ENCODE measurements around the gene GRAMD1B.

The GRAMD1B gene

DNA sequence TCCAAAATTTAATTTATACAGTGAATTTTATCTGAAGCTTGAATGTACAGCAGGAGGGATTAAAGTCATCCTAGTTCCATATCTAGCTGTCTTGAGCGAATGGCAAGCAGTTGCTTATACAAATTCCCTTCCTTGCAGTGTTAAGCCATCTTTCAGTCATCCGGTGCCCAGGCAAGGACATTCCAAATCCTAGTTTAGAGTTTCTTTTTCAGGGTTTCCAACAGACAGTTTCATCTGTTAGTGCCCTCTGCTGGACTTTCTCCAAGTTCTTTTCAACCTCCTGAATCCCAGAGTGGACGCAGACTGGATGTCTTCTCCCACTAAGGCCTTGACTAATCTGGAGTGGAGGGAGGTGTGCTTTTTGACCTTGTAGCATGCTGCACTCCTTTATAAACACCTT, 45.4 kb downstream of the GRAMD1B start:
- no peak for DNase-seq (ENCODE audit: low spot score)

DNA sequence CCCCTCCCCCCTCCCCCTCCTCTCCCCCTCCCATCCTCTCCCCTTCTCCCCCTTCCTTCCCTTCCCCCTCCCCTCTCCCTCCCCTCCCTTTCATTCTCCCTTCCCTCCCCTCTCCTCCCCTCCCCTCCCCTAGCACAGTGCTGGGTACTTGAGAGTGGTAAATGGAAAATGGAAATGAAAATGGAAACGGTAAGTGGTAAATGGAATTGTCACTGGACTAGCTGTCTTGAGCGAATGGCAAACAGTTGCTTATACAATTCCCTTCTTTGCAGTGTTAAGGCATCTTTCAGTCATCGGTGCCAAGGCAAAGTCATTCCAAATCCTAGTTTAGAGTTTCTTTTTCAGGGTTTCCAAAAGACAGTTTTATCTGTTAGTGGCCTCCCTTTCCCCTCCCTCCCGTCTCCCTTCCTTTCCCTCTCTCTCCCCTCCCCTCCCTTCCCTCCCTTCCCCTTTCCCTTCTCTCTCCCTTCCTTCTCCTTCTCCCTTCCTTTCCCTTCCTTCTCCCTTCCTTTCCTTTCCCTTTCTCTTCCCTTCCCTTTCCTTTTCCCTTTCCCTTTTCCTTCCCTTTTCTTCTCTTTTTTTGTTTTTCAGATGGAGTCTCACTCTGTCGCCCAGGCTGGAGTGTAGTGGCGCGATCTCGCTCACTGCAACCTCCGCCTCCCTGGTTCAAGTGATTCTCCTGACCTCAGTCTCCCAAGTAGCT, 47.3 kb downstream of the GRAMD1B start:
- DNase-seq (ENCODE audit: low spot score): no peak

DNA sequence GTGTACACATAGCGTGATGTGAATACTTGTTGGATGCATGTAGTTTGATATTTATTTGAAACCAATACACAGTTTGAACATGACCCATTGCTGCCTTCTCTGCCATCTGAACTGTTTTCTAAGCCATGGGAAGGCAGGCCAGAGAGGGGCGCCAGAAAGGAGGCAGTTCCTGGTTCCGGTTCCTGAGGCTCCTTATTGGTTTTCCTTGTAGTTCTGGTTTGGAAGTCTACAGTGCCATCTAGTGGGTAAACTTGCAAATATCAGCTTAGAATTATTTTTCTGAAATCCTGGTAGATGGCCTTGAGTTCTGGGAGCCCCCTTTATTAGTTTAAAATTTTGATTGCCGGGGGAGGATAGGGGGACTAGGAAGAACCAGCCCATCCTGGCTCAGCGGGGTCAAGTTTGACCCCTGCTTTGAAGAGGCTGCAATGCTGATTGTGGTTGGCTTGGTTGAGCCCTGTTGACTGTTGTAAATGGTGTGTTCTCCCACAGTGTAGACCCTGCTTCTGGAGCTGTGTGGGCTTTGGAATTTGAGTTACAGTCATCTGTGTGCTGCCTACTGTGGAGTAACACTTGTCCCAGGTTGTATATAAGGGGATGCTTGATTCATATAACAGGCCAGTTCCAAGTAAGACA, 48.4 kb downstream of the GRAMD1B start:
- peak; percentile 80 for DNase-seq (ENCODE audit: low spot score)

DNA sequence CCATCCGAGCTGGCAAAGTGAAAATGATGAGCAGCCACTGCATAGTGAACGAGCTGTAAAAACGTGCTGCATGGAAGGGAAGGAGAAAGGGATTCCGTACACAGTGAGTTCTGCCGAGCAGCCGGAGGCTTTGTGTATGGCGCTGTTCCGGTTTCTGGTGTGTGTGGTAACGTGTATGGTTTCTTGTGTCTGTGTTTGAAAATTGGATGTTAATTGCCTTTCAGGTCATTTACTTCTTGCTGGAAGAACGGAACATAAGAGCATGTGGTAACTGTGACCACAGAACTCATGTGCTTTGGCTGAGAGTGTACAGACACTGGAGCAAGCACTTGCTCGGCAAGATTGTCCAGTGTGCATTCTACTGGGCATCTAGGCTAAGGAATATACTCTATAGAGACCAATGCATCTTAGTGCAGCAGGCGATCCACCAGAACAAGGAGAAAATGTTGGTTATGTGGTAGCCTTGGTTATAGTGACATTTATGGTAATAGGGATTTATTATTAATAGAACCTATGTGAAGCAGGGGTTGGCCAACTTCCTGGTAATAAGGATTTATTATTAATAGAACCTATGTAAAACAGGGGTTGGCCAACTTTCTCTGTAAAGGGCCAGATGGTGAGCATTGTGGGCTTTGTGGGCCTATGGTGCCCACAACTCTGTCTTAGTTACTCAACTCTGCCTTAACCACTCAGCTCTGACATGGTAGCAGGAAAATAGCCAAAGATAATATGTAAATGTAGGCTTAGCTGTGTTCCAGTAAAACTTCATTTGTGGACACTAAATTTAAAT, 49.2 kb downstream of the GRAMD1B start:
- DNase-seq (ENCODE audit: low spot score): no peak

DNA sequence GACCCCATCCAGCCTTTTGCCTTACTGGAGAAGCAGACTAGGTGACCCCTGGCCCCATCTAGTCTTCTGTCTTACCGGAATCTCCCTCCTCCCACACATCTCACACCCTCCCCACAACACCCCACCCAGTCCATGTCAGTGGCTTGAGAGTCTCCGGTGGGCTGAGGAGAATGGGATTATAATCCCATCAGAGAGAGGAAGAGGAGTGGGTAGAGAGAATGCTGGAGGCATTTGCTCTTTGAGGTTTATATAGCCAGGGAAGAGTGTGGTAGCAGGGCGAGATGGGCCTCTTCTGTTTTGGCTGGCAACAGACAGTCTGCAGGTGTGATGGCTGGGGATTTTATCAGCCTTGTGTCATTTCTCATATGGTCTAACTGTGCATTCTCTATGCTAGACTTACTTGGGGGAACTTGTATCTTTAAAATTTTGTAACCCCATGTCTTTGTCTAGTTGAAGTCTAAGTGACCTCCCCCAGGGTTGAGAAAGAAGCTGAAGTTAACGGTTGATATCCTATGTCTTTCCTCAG, 50.3 kb downstream of the GRAMD1B start:
- no peak for DNase-seq (ENCODE audit: low spot score)

DNA sequence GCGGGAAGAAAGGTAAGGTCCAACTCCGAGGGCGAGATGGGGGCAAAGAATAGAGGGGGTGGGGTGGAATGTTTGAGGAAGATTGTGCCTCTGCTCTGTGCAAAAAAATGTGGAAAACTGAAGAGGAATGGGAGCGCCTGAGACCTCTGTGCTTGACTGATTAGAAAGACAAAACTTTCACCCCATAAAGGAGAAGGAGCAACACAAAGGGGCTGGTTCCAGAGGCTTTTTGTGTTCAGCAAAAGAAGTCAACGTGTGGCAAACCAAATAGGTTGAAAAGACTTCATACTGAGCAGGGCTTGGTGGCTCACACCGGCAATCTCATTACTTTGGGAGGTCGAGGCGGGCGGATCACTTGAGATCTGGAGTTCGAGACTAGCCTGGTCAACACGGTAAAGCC, 50.8 kb downstream of the GRAMD1B start:
- no peak for DNase-seq (ENCODE audit: low spot score)

DNA sequence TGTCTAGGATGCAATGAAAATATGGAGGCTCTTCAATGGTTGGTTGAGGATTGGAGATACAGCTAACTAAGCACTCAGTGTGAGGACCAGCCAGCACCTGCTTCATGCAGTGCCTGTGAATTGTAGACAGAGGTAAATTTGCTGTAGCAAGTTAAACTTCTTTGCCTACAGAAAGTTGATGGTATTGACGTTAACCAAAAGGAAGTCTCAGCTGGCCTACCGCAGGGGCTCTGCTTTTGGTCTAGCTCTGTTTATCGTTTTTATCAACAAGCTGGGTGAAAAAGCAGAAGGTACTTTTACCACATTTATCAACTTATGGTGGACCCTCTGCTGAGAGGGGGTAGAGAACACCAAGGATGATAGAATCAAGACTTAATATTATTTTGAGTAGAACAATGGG, 51.6 kb downstream of the GRAMD1B start:
- DNase-seq (ENCODE audit: low spot score): no peak

DNA sequence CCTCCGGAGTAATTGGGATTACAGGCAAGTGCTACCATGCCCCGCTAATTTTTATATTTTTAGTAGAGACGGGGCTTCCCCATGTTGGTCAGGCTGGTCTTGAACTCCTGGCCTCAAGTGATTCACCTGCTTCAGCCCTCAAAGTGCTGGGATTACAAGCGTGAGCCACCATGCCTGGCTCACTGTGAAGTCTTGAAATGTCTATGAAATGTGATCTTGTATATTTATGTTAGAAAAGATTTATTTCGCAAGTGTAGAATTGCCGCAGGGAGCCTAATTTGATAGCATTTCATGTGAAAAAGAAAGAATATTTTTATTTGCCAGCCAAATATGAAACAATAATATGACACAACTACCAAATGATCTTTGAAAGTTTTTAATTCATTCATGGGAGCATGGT, 52.1 kb downstream of the GRAMD1B start:
- DNase-seq (ENCODE audit: low spot score): no peak

DNA sequence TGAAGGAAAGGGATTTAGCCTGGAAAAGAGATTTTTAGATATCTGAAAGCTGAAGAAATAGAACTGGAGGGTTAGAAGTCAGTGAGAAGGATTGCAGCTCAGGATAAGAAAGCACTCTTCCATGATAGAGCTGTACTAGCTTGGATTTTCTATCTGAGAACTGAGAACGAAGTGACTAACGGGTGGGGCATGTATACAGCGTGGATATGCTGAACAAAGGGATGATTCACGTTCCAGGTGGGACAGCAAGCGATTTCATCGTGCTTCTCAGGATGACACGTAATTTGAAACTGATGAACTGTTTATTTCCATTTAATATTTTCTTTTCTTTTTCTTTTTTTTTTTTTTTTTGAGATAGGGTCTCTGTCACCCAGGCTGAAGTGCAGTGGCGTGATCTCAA, 53.0 kb downstream of the GRAMD1B start:
- DNase-seq (ENCODE audit: low spot score): peak; percentile 84

DNA sequence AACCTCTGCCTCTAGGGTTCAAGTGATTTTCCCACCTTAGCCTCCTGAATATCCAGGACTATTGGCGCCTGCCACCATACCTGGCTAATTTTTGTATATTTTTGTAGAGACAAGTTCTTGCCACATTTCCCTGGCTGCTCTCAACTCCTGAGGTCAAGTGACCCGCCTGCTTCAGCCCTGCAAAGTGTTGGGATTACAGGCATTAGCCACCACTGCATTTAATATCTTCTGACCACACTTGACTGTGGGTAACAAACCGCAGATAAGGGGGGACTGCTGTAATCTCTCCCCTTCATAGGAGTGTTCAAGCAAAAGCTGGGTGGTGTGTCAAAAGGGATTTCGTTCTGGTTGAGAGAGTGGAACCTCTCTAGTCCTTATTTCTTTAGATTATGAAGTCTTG, 53.4 kb downstream of the GRAMD1B start:
- no peak for DNase-seq (ENCODE audit: low spot score)

DNA sequence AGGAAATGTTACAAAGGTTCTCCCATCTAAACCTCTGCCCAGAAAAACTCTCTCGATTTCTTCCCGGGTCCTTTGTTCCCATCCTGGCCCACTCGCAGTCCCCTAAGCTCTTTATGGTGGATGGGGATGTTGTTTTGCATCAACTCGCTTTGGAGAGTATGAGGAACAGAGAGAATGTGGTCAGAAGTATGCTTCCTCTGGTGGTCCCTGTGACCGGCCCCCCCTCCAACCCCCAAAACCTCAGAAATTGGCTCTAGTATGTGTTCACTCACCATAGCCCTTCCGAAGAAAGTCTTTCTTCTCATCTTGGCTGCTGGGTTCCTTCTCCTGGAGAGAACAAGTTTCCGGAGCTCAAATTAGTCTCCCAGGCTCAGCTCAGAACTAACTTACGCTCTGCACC, 54.4 kb downstream of the GRAMD1B start:
- DNase-seq (ENCODE audit: low spot score): no peak

DNA sequence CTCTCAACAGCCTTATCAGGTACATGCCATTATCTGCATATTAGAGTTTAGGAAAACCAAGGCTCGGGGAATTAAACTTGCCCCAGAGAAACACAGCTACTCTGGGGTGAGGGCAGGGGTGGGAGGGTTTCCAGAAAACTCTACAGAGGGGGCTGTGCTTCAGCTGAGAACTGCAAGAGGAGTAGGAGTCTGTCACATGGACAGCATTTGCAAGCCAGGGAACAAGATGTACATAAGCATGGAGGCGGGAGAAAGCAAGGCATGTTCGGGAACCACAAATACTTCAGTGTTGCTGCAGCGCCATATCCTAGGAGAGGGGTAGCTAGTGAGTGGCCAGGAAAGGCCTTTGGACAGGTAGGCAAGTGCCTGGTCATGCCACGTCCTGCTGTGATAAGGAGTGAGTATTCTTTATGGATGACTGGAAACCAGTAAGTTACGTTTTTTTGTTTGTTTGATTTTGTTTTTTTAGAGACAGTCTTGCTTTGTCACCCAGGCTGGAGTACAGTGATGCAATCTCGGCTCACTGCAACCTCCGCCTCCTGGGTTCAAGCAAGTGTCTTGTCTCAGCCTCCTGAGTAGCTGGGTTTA, 57.2 kb downstream of the GRAMD1B start:
- no peak for DNase-seq (ENCODE audit: low spot score)

DNA sequence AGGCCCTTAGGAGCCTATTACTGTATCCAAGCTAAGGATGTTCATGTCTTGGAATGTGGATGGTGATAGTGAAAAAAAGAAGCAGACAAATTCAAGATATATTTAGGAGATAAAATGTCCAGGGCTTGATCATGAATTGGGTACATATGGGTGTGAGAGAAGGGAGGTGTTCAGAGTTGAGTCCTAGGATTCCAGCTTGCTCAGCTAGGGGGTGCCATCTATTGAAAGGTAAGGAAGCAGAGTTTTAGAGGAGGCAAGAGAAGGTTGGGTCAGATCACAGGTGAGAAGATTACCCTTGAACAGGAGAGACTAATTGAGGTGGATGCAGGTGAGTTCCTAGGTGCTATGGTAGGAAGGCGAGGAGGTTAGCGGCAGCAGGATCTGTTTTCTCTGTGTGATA, 60.5 kb downstream of the GRAMD1B start:
- DNase-seq (ENCODE audit: low spot score): no peak

DNA sequence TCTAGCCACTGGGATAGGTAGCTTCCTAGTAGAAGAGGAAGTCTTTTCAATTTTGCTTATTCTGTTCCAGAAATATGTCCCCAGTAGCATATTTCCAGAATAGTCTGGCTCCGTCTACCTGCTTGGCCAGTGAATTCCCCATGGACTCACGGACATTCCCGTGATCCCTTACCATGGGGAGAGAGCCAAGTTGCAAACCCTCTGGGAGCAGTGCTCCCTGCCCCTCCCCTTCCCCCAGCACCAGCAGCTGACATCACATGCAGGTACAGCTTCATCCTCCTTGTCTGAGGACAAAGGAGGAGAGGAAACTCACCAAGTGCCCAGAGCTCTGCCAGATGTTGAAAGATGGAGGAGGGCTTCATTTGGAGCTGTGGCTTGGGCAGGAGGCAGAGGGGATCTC, 61.2 kb downstream of the GRAMD1B start:
- DNase-seq (ENCODE audit: low spot score): no peak

DNA sequence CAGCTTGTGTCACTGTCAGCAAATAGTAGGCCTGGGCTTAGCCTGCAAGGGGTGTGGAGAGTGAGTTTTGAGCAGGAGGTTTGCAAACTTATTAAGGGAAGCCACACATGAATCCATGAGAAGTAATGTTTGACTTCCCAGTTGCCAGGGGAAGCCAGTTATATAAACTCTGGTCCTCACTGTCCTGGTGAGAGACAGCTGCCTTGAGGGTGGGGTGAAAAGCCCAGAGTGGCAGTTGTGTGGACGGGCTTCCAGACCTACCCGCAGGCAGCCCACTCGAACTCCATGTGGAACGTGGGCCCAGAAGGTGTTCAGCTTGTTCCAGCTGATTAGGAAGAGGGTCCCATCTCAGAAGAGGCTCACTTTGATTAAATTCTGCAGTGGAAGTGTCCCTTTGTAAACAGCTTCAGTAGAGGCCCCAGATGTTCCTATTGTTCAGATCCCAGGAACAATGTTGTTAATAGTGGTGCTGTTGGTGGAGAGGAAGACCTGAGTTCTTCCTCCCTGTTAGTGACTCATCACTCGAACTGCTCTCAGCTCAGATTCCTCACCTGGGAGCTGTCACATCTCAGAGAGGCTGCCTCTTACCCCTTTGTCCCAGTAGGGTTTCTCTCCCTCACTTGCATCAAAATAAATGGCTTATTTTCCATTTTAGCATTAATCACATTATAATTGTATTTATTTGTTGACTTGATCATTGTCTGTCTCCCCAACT, 63.4 kb downstream of the GRAMD1B start:
- DNase-seq (ENCODE audit: low spot score): peak; percentile 42

DNA sequence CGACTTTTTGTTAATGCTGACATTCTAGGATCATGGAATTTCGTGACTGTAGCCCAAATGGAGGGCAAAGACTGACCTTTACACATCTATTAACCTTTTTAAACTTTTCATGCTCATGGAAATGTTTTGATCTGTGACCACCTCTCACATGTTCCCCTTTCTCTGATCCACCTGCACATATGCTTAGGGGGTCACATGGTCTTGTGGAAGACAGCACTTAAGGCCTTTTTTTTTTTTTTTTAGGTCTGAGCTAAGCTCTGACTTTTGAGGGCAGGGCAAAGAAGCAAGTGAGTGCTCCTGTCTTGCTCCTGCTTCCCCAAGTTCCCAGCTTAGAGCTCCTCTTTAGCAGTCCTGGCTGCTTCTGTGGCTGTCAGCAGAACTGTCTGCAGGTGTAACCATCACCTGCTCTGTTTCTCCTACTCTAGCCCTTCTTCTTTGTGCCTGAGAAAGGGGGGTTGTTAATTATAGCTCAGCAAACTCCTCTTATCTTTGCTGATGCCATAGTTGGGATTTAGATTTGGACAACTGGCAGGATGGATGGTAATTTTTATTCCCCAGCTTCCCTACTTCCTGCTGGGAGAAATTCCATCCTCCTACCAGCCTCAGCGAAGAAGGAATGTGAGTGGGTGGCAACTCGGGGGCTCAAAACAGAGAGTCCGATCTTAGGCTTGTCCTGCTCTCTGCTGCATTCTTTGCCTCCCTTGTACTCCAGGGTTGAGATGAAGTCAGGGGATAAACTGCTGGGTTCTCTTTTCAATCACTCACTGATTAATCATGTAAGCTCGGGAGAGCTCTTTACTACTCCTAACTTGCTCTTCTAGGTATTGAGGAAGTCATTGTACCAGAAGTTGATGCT, 64.4 kb downstream of the GRAMD1B start:
- peak; percentile 43 for DNase-seq (ENCODE audit: low spot score)

DNA sequence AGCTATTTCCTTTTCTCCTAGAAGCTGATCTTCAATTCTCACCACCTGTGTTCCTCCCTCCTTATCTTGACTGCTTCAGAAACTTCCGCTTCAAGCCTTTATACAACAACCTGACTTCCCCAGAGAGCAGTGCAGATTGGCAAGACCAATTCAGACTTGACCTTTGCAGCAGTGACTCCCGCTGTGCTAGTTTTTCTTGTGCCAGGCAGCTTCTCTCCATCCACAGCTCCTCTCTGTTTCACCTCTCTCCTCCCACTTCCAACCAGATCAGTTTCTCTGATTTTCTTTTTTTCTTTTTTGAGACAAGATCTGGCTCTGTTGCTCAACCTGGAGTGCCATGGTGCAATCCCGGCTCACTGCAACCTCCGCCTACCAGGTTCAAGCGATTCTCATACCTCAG, 74.3 kb downstream of the GRAMD1B start:
- no peak for DNase-seq (ENCODE audit: low spot score)

DNA sequence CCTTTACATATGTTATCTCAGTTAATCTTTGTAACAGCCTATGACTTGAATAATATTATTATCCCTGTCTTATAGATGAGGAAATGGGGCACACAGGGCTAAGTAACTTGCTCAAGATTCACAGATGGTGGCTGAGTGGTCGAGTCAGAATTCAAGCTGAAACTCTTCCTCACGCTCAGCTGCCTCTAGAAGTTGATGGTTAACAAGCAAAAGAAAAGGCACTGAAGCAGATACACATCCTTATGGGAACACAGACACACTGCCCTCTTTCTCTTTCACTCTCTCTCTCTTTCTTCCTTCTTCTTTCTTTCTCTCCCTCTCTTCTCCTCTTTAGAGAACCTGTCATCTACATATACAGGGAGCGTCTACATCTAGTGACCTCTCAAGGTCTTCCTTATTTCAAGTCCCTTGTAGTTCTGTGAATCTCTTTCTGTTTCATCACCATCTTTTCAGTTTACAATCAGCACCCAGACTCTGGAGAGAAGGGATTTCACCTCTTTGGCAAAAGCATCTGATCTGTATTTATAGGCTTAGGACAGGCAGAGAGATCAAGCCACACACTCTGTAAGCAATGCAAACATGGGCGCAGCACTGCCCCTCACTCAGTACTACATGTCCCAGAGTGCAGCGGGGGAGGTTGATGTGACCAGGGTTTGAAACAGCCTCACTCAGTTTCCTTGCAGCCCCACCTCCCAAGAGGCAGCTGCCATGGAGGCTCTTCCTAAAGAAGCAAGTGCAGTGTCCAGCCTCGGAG, 75.7 kb downstream of the GRAMD1B start:
- DNase-seq (ENCODE audit: low spot score): no peak

DNA sequence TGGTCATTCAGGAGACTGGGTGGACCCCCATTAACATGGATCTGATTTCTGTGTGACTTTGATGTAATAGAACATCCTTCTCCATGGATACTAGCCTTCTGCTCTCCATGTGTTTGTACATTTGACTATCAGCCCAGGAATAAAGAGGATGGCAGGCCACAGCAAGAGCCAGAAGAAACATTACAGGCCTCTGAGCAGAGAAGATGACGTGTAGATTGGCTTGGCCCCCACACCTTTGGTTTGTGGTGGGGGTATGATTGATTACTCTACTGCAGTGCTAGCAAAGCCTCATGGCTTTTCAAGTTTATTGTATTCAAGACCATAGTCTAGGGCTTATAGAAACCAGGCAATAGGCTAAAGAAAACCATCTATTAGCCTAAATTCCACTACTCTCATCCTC, 77.0 kb downstream of the GRAMD1B start:
- no peak for DNase-seq (ENCODE audit: low spot score)

Measured in SW480 (cell line).